K562 (cell line): ENCODE data around the gene PRDM10. TPM values are rescaled to one million over a fixed set of nuclear protein-coding genes. Genes with fewer than 3 reads are reported as not detected.
A peak's percentile ranks its signal among the peaks of the same experiment; 100 is the strongest.

ENCODE experiments used
- ARHGAP35 ChIP-seq: fragments of 450-650 bp; IDR thresholded peaks from 2 replicates; pipeline ENCODE4 v1.6.1; 2018; ENCODE audit not compliant: partially characterized antibody
- HOXB6 ChIP-seq: fragments of 250-450 bp; sonication (Bioruptor Pico); IDR thresholded peaks from 2 replicates; pipeline ENCODE4 v1.5.1; 2022; ENCODE audit warnings: mild to moderate bottlenecking, borderline replicate concordance
- ILF3 ChIP-seq: fragments of 450-650 bp; IDR thresholded peaks from 2 replicates; pipeline ENCODE4 v1.6.1; 2018; ENCODE audit warnings: antibody characterized with exemption, mild to moderate bottlenecking, moderate library complexity, borderline replicate concordance
- MTA2 ChIP-seq: fragments of 450-650 bp; IDR thresholded peaks from 2 replicates; pipeline ENCODE4 v1.6.1; 2016; ENCODE audit warnings: low read depth
- NR2F6 ChIP-seq: fragments of 450-650 bp; formaldehyde crosslinking; IDR thresholded peaks from 2 replicates; pipeline ENCODE4 v1.4.0; 2020; ENCODE audit warnings: mild to moderate bottlenecking
- SRSF9 ChIP-seq: fragments of 200-400 bp; formaldehyde crosslinking; IDR thresholded peaks from 2 replicates; pipeline ENCODE4 v1.6.1; 2017; ENCODE audit warnings: low read depth, low read length, borderline replicate concordance
- TSC22D4 ChIP-seq: fragments of 450-650 bp; IDR thresholded peaks from 2 replicates; pipeline ENCODE4 v1.6.1; 2016; ENCODE audit warnings: missing genetic modification characterization, missing biosample characterization, control low read depth
- ZKSCAN3 ChIP-seq: fragments of 250-450 bp; sonication (Bioruptor Pico); IDR thresholded peaks from 2 replicates; pipeline ENCODE4 v1.4.0; 2020
- ZNF436 ChIP-seq: fragments of 250-450, 450-650 bp; sonication (Bioruptor Pico); formaldehyde crosslinking; IDR thresholded peaks from 2 replicates; pipeline ENCODE4 v1.7.0; 2020; ENCODE audit warnings: mild to moderate bottlenecking
- polyA plus RNA-seq, 8 experiments: library from polyadenylated mRNA; depleted of rRNA in 4 of 8; stranded (reverse) in 5 of 8; unstranded in 3 of 8; fragments of >200 nt; fragmentation: Nextera tagmentation in 2 of 8; fragmentation: Illumina TruSeq in 1 of 8; extraction: Ambion mirVana in 2 of 8; extraction: Trizol in 1 of 8; gene quantifications; 2 replicates each; pipeline versions ENCODE4 v1.2.1 to v1.2.3, GENCODE V29; 2011 to 2014; ENCODE audit warnings: inconsistent platforms in 1 of 8, missing spikeins in 1 of 8
- total RNA-seq, 7 experiments: library from RNA; depleted of rRNA in 6 of 7; stranded (reverse); fragments of >200 nt in 6 of 7; fragmentation: Illumina TruSeq in 2 of 7; extraction: Trizol in 2 of 7; gene quantifications; 2 replicates each; pipeline versions ENCODE4 v1.2.1 to v1.2.3, GENCODE V29; 2011 to 2021; ENCODE audit warnings: low replicate concordance in 1 of 7
- TF ChIP-seq, protein P1 (sequence below): fragments of 450-650 bp; IDR thresholded peaks from 2 replicates; pipeline ENCODE4 v1.6.1; 2016; ENCODE audit warnings: mild to moderate bottlenecking
- TF ChIP-seq, protein P2 (sequence below), 2 experiments: fragments of 450-650 bp; IDR thresholded peaks; 2 replicates each; pipeline ENCODE4 v1.6.1; 2018; ENCODE audit warnings: mild to moderate bottlenecking in 2 of 2, low read depth in 1 of 2; ENCODE audit not compliant: partially characterized antibody in 2 of 2
- TF ChIP-seq, protein P3 (sequence below): IDR thresholded peaks from 3 replicates; pipeline ENCODE4 v1.6.1; 2011; ENCODE audit warnings: borderline replicate concordance, mild to moderate bottlenecking; ENCODE audit not compliant: insufficient read length, insufficient read depth

Gene PRDM10
- total and polyA plus RNA-seq, 9 of the 15 experiments (the other 6 are each of a cell fraction or from before 2014, with no cell fraction given): 0.89 to 9.3 (median 4.5) TPM

- TF ChIP-seq, protein P1, sequence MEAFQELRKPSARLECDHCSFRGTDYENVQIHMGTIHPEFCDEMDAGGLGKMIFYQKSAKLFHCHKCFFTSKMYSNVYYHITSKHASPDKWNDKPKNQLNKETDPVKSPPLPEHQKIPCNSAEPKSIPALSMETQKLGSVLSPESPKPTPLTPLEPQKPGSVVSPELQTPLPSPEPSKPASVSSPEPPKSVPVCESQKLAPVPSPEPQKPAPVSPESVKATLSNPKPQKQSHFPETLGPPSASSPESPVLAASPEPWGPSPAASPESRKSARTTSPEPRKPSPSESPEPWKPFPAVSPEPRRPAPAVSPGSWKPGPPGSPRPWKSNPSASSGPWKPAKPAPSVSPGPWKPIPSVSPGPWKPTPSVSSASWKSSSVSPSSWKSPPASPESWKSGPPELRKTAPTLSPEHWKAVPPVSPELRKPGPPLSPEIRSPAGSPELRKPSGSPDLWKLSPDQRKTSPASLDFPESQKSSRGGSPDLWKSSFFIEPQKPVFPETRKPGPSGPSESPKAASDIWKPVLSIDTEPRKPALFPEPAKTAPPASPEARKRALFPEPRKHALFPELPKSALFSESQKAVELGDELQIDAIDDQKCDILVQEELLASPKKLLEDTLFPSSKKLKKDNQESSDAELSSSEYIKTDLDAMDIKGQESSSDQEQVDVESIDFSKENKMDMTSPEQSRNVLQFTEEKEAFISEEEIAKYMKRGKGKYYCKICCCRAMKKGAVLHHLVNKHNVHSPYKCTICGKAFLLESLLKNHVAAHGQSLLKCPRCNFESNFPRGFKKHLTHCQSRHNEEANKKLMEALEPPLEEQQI: no peak
- TF ChIP-seq, protein P2, sequence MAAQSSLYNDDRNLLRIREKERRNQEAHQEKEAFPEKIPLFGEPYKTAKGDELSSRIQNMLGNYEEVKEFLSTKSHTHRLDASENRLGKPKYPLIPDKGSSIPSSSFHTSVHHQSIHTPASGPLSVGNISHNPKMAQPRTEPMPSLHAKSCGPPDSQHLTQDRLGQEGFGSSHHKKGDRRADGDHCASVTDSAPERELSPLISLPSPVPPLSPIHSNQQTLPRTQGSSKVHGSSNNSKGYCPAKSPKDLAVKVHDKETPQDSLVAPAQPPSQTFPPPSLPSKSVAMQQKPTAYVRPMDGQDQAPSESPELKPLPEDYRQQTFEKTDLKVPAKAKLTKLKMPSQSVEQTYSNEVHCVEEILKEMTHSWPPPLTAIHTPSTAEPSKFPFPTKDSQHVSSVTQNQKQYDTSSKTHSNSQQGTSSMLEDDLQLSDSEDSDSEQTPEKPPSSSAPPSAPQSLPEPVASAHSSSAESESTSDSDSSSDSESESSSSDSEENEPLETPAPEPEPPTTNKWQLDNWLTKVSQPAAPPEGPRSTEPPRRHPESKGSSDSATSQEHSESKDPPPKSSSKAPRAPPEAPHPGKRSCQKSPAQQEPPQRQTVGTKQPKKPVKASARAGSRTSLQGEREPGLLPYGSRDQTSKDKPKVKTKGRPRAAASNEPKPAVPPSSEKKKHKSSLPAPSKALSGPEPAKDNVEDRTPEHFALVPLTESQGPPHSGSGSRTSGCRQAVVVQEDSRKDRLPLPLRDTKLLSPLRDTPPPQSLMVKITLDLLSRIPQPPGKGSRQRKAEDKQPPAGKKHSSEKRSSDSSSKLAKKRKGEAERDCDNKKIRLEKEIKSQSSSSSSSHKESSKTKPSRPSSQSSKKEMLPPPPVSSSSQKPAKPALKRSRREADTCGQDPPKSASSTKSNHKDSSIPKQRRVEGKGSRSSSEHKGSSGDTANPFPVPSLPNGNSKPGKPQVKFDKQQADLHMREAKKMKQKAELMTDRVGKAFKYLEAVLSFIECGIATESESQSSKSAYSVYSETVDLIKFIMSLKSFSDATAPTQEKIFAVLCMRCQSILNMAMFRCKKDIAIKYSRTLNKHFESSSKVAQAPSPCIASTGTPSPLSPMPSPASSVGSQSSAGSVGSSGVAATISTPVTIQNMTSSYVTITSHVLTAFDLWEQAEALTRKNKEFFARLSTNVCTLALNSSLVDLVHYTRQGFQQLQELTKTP (IDR thresholded peaks at IDR 0.05; ENCODE audit: low read depth in 1 of 2, partially characterized antibody in 2 of 2): no peak
- TF ChIP-seq HOXB6 (no peak), ARHGAP35 (peak; percentile 4), NR2F6 (CRISPR knock-in tag) (no peak), SRSF9 (no peak), ZNF436 (no peak), ZKSCAN3 (no peak), TSC22D4 (tag) (no peak), ILF3 (no peak), MTA2 (0 out of 2 replicates have a peak, but pooled peaks have one; percentile 8)
- TF ChIP-seq, protein P3, sequence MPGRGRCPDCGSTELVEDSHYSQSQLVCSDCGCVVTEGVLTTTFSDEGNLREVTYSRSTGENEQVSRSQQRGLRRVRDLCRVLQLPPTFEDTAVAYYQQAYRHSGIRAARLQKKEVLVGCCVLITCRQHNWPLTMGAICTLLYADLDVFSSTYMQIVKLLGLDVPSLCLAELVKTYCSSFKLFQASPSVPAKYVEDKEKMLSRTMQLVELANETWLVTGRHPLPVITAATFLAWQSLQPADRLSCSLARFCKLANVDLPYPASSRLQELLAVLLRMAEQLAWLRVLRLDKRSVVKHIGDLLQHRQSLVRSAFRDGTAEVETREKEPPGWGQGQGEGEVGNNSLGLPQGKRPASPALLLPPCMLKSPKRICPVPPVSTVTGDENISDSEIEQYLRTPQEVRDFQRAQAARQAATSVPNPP: no peak
Measured at GRCh38 chr11:130008326-130008725, 5.7 kb upstream of the PRDM10 start (continued).
